ENCODE data around the gene PPP6R2. TPM values are rescaled to one million over a fixed set of nuclear protein-coding genes. Genes with fewer than 3 reads are reported as not detected.
"Not testable (repeated sequence)": the region's sequence is repeated elsewhere in the genome, so short reads cannot be mapped to it uniquely, and the experiment has no call there.

PPP6R2 gene
- total RNA-seq, 6 experiments from 2014 or later, result 41.9 to 47.0 (median 43.6) TPM

DNA sequence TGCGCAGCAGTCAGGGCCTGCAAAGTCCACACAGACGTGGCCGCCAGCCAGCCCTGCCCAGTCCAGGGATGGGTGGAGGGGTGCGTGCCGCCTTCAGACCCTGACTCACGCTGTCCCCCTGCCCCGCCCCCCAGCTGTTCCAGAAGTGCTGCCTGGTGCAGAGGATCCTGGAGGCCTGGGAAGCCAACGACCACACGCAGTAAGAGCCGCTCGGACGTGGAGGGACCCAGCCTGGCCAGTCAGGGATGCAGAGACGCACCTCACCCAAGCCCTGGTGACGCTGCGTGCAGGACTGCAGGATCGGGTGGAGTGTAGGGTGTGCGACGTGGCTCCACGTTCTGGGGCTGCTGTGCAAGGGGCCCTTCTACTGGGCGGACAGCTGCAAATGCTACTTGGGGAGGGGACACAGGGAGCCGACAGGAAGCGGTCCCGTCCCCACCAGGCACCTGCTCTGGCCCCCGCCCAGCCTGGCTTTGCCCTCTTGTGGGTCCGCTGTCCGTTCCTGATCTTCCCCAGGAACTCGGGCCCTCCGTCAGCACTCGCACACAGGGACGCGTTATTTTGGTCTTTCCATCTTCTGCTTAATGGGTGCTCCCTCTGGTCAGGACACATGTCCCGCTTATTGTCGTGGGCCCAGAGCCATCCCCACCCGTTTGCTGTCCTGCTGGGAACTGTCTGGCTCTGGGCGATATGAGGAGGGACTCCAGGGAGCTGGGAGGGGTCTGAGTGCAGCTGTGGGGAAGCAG lies 89.2 kb downstream of the PPP6R2 start:
- Mint-ChIP-seq H3K36me3 (ENCODE audit: low read depth) (peaks cover 5% of the 10 kb centered on the region; the same call in 1 of the 2 replicates), H3K4me1 (ENCODE audit: low read depth) (no peaks in the 10 kb centered on the region), H3K27ac (no peak overlapping the region), H3K4me3 (no peak overlapping the region), H3K9me3 (no peaks in the 10 kb centered on the region), H3K27me3 (ENCODE audit: insufficient read depth) (no peaks in the 10 kb centered on the region; the same call in 1 of the 2 replicates)
- TF ChIP-seq, protein P1, sequence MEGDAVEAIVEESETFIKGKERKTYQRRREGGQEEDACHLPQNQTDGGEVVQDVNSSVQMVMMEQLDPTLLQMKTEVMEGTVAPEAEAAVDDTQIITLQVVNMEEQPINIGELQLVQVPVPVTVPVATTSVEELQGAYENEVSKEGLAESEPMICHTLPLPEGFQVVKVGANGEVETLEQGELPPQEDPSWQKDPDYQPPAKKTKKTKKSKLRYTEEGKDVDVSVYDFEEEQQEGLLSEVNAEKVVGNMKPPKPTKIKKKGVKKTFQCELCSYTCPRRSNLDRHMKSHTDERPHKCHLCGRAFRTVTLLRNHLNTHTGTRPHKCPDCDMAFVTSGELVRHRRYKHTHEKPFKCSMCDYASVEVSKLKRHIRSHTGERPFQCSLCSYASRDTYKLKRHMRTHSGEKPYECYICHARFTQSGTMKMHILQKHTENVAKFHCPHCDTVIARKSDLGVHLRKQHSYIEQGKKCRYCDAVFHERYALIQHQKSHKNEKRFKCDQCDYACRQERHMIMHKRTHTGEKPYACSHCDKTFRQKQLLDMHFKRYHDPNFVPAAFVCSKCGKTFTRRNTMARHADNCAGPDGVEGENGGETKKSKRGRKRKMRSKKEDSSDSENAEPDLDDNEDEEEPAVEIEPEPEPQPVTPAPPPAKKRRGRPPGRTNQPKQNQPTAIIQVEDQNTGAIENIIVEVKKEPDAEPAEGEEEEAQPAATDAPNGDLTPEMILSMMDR (IDR thresholded peaks at IDR 0.05), result no peak
- DNase-seq, result no peak

DNA sequence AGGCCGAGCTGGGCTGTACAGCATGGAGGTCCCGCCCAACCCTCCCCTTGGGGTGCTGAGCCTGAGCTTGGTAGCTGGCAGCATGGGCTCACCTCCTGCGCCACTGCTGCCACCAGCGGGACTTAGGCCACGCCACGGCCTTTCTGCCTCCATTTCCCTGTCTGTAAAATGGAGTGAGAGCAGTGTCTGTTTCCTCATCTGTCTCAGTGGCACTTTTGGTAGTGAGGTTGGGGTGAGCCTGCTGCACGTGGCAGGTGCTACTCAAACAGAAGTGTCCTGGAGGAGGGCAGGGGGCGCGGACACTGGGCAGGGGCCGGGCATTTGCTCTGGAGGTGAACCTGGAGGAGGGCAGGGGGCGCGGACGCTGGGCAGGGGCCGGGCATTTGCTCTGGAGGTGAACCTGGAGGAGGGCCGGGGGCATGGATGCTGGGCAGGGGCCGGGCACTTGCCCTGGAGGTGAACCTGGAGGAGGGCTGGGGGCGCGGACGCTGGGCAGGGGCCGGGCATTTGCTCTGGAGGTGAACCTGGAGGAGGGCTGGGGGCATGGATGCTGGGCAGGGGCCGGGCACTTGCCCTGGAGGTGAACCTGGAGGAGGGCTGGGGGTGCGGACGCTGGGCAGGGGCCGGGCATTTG lies 89.9 kb downstream of the PPP6R2 start:
- not testable (repeated sequence) for H3K4me3 Mint-ChIP-seq; DNase-seq; H3K4me1 Mint-ChIP-seq (ENCODE audit: low read depth); H3K9me3 Mint-ChIP-seq; H3K36me3 Mint-ChIP-seq (ENCODE audit: low read depth); H3K27ac Mint-ChIP-seq; H3K27me3 Mint-ChIP-seq (ENCODE audit: insufficient read depth)

DNA sequence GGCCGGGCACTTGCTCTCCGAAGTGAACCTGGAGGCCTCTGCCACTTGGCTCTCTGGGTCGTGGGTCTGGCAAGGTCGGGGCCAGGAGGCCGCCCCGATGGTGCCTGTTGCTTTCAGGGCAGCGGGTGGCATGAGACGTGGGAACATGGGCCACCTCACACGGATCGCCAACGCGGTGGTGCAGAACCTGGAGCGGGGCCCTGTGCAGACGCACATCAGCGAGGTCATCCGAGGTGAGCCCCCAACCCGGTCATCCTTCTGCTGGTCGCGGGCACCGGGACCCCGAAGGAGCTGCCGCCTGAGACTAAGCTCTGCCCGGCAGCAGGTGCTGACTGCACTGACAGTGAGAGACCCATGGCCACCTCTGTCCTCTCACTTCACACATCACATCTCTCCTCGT lies 91.7 kb downstream of the PPP6R2 start:
- no peak overlapping the region for H3K27ac Mint-ChIP-seq
- H3K27me3 Mint-ChIP-seq (ENCODE audit: insufficient read depth), result peaks cover 3% of the 10 kb centered on the region; the same call in 1 of the 2 replicates
- no peak for DNase-seq
- H3K4me1 Mint-ChIP-seq (ENCODE audit: low read depth), result no peaks in the 10 kb centered on the region
- H3K36me3 Mint-ChIP-seq (ENCODE audit: low read depth), result no peaks in the 10 kb centered on the region; the same call in 1 of the 2 replicates
- H3K4me3 Mint-ChIP-seq, result no peak overlapping the region
- TF ChIP-seq, protein P1 (IDR thresholded peaks at IDR 0.05), result no peak
- H3K9me3 Mint-ChIP-seq, result no peaks in the 10 kb centered on the region

DNA sequence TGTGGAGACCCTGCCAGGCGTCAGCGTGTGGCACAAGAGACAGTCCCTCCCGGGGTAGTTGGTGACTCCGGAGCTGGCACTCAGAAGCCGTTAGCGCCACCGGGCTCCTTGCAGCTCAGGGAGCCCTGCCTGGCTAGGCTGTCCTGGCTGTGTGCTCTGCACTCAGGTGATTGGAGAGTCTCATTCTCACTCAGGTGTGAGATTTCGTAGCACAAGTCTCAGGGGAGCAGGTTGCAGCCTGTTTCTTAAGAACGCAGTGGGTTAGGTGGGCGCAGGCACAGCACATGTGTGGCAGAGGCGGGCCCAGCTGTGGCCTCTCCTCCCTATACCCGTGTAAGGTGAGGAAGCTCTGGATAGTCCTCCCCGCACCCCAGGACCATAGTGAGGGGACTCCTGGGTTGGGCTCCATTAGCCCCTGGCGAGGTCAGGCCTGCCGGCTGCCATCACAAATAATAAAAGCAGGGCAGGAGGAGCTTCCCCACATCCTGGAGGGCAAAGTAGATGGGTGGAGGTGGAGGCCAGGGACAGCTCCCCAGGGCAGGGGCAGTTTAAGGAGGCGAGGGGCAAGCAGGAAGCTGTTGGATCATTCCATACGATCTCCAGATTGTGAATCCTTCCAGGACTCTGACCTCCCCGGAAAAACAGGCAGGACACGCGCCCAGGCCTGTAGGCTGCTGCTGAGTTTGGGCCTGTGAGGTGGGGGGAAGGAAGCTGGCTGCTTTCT lies 92.3 kb downstream of the PPP6R2 start:
- Mint-ChIP-seq H3K9me3 (no peaks in the 10 kb centered on the region), H3K36me3 (ENCODE audit: low read depth) (no peaks in the 10 kb centered on the region; the same call in 1 of the 2 replicates), H3K4me1 (ENCODE audit: low read depth) (no peaks in the 10 kb centered on the region), H3K27ac (no peak overlapping the region), H3K4me3 (no peak overlapping the region), H3K27me3 (ENCODE audit: insufficient read depth) (peaks cover 3% of the 10 kb centered on the region; the same call in 1 of the 2 replicates)
- TF ChIP-seq, protein P1 (IDR thresholded peaks at IDR 0.05), result no peak
- DNase-seq, result no peak

DNA sequence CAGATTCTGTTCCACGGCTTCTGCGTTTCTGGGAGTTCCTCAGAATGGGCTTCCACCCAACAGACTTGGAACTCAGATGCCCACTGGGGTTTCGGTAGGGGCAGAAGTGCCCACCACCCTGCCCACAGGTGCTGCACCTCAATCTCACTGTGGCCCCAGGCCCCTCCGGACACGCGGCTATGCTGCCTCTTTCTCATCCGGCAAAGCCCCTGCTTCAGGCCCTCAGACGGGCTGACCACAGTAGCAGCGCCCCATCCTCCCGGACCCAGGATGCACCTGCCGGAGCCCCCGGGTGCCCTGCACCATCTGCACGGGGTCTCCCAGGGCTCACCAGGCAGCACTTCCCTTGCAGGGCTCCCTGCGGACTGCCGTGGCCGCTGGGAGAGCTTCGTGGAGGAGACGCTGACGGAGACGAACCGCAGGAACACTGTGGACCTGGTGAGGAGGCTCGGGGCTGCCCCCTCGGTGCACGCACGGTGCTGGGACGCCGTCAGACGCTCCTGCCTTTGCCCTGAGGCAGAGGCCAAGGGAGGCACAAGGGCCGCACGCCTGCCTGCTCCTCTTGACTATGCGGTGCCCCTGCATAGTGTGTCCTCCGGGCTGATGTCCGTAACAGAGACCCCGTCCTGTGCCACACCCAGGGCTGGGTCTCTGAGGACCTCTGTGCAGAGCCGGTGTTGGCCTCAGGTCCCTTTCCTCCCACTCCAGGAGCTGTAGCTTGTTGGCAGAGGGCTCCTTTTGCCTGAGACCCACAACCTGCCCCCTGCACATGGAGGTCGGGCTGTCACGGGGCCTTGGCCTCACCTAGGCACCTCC lies 93.1 kb downstream of the PPP6R2 start:
- no peaks in the 10 kb centered on the region; the same call in 1 of the 2 replicates for H3K36me3 Mint-ChIP-seq (ENCODE audit: low read depth)
- DNase-seq, result no peak
- TF ChIP-seq, protein P1 (IDR thresholded peaks at IDR 0.05), result no peak
- H3K27me3 Mint-ChIP-seq (ENCODE audit: insufficient read depth), result peaks cover 5% of the 10 kb centered on the region; the same call in 1 of the 2 replicates
- no peaks in the 10 kb centered on the region for H3K4me1 Mint-ChIP-seq (ENCODE audit: low read depth)
- H3K4me3 Mint-ChIP-seq, result no peak overlapping the region
- no peaks in the 10 kb centered on the region for H3K9me3 Mint-ChIP-seq
- H3K27ac Mint-ChIP-seq, result no peak overlapping the region
